DOHH2 (cell line): ENCODE data around the gene PRUNE1.

Source experiments
- H3F3A ChIP-seq: fragments of 200-600 bp; sonication (generic), shearing (Covaris generic); 2 replicates; pipeline ENCODE4 v1.6.0; 2016; ENCODE audit warnings: antibody characterized with exemption, mild to moderate bottlenecking; ENCODE audit not compliant: control insufficient read depth, insufficient read depth
- H3K27ac ChIP-seq: fragments of 200-600 bp; sonication (generic); 2 replicates; pipeline ENCODE4 v1.5.1; 2014; ENCODE audit warnings: low read depth, mild to moderate bottlenecking, low read length, moderate library complexity
- H3K27me3 ChIP-seq: fragments of 200-600 bp; sonication (generic); 2 replicates; pipeline ENCODE4 v1.6.1; 2014; ENCODE audit warnings: mild to moderate bottlenecking, low read length, mixed read lengths; ENCODE audit not compliant: control insufficient read depth
- H3K36me3 ChIP-seq: fragments of 200-600 bp; sonication (generic); 2 replicates; pipeline ENCODE4 v1.6.1; 2014; ENCODE audit warnings: mild to moderate bottlenecking, low read length, moderate library complexity, mixed read lengths; ENCODE audit not compliant: control insufficient read depth
- H3K4me1 ChIP-seq: fragments of 200-600 bp; sonication (generic); 2 replicates; pipeline ENCODE4 v1.6.1; 2014; ENCODE audit warnings: mild to moderate bottlenecking, low read length, mixed read lengths; ENCODE audit not compliant: control insufficient read depth
- H3K4me2 ChIP-seq: fragments of 200-600 bp; sonication (generic); 2 replicates; pipeline ENCODE4 v1.6.0; 2014; ENCODE audit warnings: mild to moderate bottlenecking, low read length, moderate library complexity
- H3K4me3 ChIP-seq: fragments of 200-600 bp; sonication (generic); 2 replicates; pipeline ENCODE4 v1.5.1; 2014; ENCODE audit warnings: mild to moderate bottlenecking, low read length, mixed read lengths
- H3K79me2 ChIP-seq: fragments of 200-600 bp; sonication (generic); 2 replicates; pipeline ENCODE4 v1.6.1; 2014; ENCODE audit warnings: mild to moderate bottlenecking, low read length, mixed read lengths; ENCODE audit not compliant: control insufficient read depth
- H3K9me2 ChIP-seq: fragments of 200-600 bp; sonication (generic); replicated peaks from 2 replicates; pipeline ENCODE4 v1.6.1; 2014; ENCODE audit warnings: mild to moderate bottlenecking, low read length, mixed read lengths; ENCODE audit not compliant: control insufficient read depth
- H3K9me3 ChIP-seq: fragments of 200-600 bp; sonication (generic); 2 replicates; pipeline ENCODE4 v1.6.1; 2014; ENCODE audit warnings: antibody characterized with exemption, low read length, mixed read lengths; ENCODE audit not compliant: control insufficient read depth, insufficient read depth
- H4K20me1 ChIP-seq: fragments of 200-600 bp; sonication (generic); 2 replicates; pipeline ENCODE4 v1.6.0; 2014; ENCODE audit warnings: low read depth, mild to moderate bottlenecking, antibody characterized with exemption, low read length, moderate library complexity; ENCODE audit not compliant: control insufficient read depth, insufficient read depth
- EZH2phosphoT487 ChIP-seq: fragments of 200-600 bp; sonication (generic); IDR thresholded peaks from 2 replicates; pipeline ENCODE4 v1.6.1; 2017; ENCODE audit warnings: borderline replicate concordance, mild to moderate bottlenecking, antibody characterized with exemption, low read length, moderate library complexity, mixed read lengths
- TF ChIP-seq, protein P1 (sequence below): fragments of 200-600 bp; sonication (generic); IDR thresholded peaks from one replicate; pipeline ENCODE4 v1.5.1; 2014; ENCODE audit warnings: antibody characterized with exemption, mild to moderate bottlenecking, low read depth, low read length; ENCODE audit not compliant: poor library complexity, severe bottlenecking

Gene PRUNE1

DNA sequence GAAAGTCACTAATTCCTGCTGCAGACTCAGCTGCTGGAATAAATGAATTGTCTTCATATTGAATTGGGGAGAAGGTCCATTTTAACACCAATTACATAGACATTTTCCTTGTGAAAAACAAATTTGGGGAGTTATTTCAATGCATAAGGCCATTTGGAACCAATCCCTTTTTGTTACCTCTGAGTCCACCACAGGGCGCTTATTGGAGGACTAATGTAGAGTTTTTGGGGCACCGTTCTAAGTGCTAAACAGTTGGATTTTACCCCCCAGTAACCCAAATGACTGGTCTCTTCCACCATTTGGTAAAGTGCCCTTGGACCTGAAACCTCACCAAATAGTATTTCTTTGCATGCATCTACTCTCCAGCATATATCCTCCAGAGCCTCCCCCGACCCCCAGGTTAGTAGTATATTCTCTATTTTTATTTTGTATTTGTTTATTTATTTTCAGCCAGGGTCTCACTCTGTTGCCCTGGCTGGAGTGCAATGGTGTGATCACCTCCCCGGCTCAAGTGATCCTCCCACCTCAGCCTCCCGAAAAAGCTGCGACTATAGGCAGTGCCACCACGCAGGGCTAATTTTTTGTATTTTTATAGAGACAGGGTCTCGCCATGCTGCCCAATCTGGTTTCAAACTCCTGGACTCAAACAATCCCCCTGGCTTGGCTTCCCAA lies 1.6 kb downstream of the PRUNE1 start:
- peak overlapping the region; percentile 96 for H3K4me3 ChIP-seq
- TF ChIP-seq, protein P1, sequence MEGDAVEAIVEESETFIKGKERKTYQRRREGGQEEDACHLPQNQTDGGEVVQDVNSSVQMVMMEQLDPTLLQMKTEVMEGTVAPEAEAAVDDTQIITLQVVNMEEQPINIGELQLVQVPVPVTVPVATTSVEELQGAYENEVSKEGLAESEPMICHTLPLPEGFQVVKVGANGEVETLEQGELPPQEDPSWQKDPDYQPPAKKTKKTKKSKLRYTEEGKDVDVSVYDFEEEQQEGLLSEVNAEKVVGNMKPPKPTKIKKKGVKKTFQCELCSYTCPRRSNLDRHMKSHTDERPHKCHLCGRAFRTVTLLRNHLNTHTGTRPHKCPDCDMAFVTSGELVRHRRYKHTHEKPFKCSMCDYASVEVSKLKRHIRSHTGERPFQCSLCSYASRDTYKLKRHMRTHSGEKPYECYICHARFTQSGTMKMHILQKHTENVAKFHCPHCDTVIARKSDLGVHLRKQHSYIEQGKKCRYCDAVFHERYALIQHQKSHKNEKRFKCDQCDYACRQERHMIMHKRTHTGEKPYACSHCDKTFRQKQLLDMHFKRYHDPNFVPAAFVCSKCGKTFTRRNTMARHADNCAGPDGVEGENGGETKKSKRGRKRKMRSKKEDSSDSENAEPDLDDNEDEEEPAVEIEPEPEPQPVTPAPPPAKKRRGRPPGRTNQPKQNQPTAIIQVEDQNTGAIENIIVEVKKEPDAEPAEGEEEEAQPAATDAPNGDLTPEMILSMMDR: no peak
- TF ChIP-seq EZH2phosphoT487: no peak
- peaks cover 6% of the 10 kb centered on the region for H3F3A ChIP-seq
- H3K79me2 ChIP-seq: peaks cover 24% of the 10 kb centered on the region
- no peaks in the 10 kb centered on the region for H3K9me3 ChIP-seq
- no peaks in the 10 kb centered on the region for H3K9me2 ChIP-seq
- no peaks in the 10 kb centered on the region for H4K20me1 ChIP-seq
- peak overlapping the region; percentile 90 for H3K4me2 ChIP-seq
- no peaks in the 10 kb centered on the region for H3K27me3 ChIP-seq
- no peak overlapping the region for H3K27ac ChIP-seq
- peaks cover 41% of the 10 kb centered on the region for H3K4me1 ChIP-seq
- 0 out of 2 replicates have a peak, but pooled peaks cover 3% of the 10 kb centered on the region for H3K36me3 ChIP-seq

DNA sequence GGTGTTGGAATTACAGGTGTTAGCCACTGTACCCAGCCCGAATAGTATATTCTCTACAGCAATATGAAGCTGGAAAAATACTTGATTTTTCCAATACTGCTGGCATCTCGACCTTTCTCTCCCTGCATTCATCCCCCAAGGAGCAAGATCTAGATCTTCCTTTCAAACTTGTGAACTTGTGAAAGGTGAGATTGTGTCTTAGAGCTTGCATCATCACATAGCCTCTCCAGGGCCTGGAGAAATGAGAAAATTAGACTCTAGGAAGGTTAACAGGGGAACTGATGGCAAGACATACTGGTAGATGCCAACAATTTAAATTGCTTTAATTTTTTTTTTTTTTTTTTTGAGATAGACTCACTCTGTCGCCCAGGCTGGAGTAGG lies 2.1 kb downstream of the PRUNE1 start:
- H3K79me2 ChIP-seq: peaks cover 24% of the 10 kb centered on the region
- TF ChIP-seq, protein P1: no peak
- no peak for TF ChIP-seq EZH2phosphoT487
- H3K9me2 ChIP-seq: no peaks in the 10 kb centered on the region
- no peak overlapping the region for H3K4me2 ChIP-seq
- no peaks in the 10 kb centered on the region for H4K20me1 ChIP-seq
- H3K27ac ChIP-seq: no peak overlapping the region
- H3K27me3 ChIP-seq: no peaks in the 10 kb centered on the region
- peaks cover 6% of the 10 kb centered on the region for H3F3A ChIP-seq
- H3K36me3 ChIP-seq: 0 out of 2 replicates have a peak, but pooled peaks cover 3% of the 10 kb centered on the region
- H3K4me1 ChIP-seq: peaks cover 38% of the 10 kb centered on the region
- H3K9me3 ChIP-seq: no peaks in the 10 kb centered on the region
- H3K4me3 ChIP-seq: no peak overlapping the region

DNA sequence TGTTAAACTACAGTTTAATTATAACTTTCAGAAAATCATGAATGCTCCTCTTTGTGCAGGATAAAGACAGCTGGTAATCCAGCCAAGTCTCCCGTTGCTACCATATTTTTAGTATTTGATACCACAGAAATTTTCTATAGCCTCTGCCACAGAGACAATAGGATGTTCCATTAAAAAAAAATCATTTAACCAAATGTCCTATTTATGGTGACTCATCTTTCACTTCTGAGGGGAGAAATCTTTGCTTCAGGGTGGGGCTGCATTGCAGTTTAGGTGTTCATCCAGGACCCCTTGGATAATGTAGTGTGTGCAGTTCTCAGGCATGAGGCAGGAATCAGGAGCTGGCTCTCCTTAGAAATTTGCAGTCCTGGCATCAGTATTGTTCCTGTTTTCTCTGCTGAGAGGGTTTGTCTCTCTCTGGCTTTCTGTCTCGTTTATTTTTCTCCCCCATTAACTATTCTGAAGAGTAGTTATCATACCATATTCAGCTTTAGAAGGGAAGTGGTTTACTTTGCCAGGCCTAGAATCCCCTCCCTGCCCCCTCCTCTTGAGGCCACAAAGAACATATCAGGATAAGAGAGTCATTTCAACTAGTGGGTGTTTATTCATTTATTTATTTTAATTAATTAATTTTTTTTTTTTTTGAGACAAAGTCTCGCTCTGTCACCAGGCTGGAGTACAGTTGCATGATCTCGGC lies 3.1 kb downstream of the PRUNE1 start:
- H3F3A ChIP-seq: peaks cover 6% of the 10 kb centered on the region
- no peaks in the 10 kb centered on the region for H3K9me3 ChIP-seq
- peaks cover 28% of the 10 kb centered on the region for H3K4me1 ChIP-seq
- no peaks in the 10 kb centered on the region for H3K27me3 ChIP-seq
- 0 out of 2 replicates have a peak, but pooled peaks cover 3% of the 10 kb centered on the region for H3K36me3 ChIP-seq
- no peak overlapping the region for H3K27ac ChIP-seq
- no peak for TF ChIP-seq EZH2phosphoT487
- TF ChIP-seq, protein P1: no peak
- H3K9me2 ChIP-seq: no peaks in the 10 kb centered on the region
- H3K4me3 ChIP-seq: no peak overlapping the region
- no peak overlapping the region for H3K4me2 ChIP-seq
- H4K20me1 ChIP-seq: no peaks in the 10 kb centered on the region
- H3K79me2 ChIP-seq: peaks cover 24% of the 10 kb centered on the region
